HG02885 (cell line): ENCODE data around the gene ROCK2.
"Not testable (repeated sequence)": the region's sequence is repeated elsewhere in the genome, so short reads cannot be mapped to it uniquely, and the experiment has no call there.

Experiments
- ATAC-seq: cut with Tn5 transposase; IDR thresholded peaks from one replicate; pipeline ENCODE4 v1.9.1; 2021; ENCODE audit warnings: mild to moderate bottlenecking; ENCODE audit not compliant: unreplicated experiment, poor library complexity

The ROCK2 gene

DNA sequence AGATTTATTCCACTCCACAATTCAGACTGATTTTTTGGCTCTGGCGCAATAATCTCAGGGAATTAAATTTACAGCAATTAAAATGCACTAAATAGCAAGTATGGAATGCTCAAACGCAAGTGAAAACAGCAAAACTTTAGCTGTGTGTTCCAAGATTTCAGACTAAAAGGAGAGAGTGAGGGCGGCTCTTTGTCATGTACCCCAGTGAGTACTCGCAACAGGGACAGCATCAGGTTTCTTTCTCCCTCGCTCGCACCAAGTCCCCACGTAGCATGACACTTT, 1.1 kb downstream of the ROCK2 start:
- ATAC-seq = peak; percentile 31

DNA sequence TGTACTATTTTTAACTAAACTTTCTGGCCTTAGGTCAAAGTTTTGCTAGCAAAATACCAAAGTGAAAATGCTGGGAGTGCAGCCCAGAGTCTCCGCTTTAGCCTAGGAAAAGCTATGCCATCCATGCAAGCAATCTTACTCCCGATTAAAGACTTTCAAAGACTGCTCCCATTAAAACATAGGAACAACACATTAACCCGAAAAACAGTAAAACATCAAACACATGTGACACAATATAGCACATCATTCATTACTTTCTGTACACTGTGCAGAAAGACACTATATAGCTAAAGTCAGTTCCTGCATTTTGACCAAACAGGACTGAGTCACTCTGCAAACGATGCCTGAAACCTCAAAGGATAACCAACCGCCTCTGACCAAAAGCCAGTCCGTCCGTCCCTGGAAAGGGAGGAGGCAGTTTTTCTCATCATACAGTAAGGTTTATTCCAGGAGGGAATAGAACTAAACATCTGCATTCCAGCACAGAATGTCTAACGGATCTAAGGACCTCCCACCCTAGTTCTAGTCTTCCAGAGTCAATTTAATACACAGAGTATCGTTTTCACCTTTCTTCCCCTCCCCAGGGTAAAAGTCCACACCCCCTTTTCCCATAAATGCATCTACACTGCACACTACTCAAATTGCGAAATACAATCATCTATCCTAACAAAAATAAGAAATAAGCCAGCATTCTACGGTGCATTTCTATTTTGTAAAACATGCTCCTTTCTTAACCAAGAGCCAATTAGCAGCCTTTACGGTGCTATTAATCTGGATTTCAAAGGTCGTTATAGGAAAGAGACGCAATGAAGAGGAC, 1.7 kb downstream of the ROCK2 start:
- ATAC-seq = no peak

DNA sequence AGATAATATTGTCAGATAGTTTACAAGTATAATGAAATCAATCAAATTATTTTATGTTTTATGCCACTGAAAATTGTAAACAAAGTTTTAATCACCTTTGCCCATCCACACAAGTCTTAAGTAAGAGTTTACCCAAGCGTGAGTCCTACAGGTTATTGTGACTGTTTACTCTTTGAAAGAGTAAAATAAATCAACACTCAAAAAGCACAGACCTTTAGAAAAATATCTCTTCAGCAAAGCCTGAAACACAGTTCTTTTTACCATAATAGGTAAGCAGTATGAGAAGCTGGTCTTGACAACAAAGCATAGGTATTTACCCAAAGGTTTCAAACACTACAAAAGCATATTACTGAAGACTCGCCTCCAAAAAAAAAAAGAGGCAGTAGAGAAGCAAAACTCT, 3.7 kb downstream of the ROCK2 start:
- no peak for ATAC-seq

DNA sequence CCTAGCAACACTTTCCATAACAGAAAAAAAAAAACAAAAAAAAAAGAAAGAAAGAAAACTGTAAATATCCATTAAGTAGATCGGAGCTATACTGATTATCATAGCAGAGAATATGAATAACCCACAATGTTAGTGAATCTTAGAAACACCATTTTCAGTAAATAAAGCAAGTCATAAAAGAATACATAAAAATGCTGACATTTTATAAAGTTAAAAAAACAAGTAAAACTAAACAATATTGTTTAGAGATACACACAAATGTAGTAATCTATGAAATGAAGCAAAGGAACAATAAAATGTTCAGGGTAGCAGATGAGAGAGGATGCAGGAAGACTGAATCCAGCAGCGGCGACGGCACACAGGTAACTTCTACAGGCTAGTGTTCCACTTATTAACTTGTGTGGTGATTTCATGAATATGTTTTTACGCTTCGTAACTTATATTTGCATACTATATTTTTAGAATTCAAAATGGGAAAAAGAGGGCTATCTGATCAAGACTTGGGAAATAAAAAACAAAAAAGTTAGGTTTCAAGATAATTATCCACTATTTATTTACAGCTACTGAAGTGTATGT, 4.8 kb downstream of the ROCK2 start:
- no peak for ATAC-seq

DNA sequence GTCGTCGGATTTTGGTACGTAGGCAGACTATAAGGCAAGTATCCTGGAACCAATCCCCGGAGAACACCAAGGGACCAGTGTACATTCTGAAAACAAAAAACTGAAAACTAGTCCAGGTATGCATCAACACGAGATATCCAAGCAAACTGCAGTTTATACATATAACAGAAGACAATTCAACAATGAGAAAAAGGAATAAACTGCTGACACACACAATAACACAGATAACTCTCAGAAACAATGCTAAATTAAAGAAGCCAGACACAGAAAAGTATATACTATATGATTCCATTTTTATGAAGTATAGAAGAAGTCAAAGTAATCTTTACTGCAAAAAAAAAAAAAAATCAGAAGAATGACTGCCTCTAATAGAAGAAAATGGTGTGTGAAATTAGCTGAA, 5.9 kb downstream of the ROCK2 start:
- no peak for ATAC-seq

DNA sequence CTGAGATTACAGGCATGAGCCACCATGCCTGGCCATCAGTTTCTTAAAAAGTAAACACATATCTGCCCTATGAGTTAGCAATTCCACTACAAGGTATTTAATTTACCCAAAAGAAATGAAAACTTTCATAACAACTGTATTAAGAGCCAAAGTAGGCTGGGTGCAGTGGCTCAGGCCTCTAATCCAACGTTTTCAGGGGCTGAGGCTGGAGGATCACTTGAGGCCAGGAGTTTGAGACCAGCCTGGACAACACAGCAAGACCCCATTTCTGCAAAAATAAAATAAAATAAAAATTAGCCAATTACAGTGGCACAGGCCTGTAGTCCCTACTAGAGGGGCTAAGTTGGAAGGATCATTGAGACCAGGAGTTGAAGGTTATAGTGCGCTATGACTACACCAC, 6.5 kb downstream of the ROCK2 start:
- ATAC-seq = no peak

DNA sequence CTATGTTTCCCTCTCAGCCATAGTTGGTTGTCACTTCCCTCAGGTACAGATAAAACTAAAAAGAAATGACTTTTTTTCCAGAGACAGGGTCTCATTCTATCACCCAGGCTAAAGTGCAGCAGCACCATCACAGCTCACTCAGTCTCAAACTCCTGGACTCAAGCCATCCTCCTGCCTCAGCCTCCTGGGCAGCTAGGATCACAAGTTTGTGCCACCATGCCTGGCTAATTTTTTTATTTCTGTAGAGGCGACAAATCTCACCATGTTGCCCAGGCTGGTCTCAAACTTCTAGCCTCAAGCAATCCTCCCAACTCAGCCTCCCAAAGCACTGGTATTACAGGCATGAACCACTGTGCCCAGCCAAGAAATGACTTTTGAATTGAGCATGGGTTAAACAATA, 8.2 kb downstream of the ROCK2 start:
- ATAC-seq = no peak

DNA sequence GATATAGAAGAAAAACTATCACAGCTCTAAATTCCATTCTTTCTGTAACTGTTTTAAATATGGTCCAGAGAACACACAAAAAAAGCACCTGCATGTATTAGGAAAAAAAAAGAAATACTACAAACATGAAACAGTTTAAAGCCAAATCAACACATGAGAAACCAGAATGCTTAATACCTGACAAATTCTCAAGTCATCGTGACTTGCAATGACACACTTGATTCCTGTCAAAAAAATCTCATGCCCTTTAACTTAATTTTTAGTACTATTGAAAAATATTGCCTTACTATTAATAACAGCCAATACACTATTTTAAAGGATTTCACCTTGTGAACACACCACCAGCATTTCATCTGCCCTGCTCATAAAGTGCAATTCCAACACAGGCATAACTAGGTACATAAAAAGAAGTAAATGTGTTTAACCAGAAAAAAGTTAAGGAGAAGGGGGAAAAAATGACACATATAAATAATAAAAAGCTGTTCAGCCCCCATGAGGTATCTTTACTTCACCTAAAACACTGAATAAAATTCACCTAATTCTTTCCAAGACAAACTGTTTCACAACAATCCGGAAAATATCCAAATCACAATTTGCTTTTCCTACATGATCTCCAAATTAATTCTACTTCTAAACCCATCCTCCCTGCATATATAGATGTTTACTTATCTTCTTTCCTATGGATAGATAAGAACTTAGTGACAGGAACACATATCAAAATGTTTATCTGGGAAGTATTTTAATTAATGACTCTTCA, 10.8 kb downstream of the ROCK2 start:
- ATAC-seq = no peak

DNA sequence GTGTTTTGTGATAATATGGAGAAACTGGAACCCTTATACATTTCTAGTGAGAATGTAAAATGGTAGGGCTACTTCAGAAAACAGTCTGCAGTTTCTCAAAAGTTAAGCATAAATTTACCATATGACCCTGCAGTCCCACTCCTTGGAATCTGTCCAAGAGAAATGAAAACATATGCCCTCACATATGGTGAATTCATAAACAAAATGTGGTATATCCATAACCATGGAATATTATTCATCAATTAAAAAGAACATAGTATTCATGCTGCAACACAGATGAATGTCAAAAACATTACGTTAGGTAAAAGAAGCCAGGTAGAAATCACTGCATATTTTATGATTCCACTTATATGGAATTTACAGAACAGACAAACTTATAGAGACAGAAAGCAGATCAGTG, 11.8 kb downstream of the ROCK2 start:
- no peak for ATAC-seq

DNA sequence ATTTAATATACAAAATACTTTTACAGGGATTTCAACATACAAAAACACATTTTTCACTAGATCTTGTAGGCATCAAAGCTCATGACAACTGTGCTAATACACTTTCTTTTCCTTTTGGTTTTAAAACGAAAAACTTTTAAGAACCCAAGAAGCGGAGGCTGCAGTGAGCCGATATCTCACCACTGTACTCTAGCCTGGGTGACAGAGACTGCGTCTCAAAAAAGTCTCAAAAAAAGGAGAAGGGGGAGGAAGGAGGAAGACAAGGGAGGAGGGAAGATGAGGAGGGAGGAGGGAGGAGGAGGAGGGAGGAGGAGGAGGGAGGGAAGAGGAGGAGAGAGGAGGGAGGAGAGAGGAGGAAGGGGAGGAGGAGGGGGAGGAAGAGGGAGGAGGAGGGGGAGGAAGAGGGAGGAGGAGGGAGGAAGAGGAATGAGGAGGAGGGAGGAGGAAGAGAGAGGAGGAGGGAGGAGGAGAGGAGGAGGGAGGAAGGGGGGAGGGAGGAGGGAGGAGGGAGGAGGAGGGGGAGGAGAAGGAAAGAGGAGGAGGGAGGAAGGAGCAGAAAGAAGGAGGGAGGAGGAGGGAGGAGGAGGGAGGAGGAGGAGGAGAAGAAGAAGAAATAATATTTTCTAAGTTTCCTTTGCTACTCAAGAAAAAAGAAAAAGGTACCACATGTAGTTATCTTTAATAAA, 13.8 kb downstream of the ROCK2 start:
- ATAC-seq = no peak

DNA sequence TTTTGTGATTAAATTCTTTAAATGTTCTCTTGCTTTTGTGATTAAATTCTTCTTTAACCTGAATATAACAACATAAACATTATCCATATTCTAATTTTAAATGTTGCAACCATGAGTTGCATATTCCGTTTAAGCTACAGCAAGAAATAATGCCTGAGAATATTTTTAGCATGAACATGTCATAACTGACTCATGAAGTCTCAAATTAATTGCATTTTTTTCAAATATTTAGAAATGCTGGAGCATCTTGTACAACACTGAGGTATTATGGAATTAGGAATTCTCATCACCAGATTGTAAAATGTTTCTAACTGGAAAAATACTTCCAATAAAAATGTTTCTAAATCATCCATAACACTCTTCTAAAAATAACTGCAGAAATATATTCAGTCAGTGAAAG, 14.7 kb downstream of the ROCK2 start:
- no peak for ATAC-seq

DNA sequence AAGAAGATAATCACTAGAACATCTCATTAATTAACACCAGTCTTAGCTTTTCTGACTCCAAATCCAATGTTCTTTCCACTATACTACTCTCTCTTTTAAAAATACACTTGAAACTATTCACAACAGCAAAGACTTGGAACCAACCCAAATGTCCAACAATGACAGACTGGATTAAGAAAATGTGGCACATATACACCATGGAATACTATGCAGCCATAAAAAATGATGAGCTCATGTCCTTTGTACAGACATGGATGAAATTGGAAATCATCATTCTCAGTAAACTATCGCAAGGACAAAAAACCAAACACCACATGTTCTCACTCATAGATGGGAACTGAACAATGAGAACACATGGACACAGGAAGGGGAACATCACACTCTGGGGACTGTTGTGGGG, 15.9 kb downstream of the ROCK2 start:
- ATAC-seq = not testable (repeated sequence)

DNA sequence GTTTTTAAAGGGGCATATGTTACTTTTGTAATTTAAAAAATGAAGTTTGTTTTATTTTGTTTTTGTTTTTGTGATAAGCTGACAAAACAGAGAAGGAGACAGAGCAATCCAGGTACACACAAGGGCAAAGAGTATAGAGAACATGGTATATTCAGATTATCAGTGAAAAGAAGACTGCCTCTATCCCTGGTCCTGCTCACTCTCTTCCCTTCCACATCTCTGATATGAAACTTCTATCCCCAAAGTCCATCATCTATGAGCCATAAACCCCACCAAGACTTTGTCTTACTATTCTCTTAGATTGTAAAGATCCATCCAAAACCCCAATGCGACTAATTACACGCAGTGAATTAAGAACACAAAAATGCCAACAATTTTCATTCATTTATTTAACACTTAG, 16.6 kb downstream of the ROCK2 start:
- ATAC-seq = no peak

DNA sequence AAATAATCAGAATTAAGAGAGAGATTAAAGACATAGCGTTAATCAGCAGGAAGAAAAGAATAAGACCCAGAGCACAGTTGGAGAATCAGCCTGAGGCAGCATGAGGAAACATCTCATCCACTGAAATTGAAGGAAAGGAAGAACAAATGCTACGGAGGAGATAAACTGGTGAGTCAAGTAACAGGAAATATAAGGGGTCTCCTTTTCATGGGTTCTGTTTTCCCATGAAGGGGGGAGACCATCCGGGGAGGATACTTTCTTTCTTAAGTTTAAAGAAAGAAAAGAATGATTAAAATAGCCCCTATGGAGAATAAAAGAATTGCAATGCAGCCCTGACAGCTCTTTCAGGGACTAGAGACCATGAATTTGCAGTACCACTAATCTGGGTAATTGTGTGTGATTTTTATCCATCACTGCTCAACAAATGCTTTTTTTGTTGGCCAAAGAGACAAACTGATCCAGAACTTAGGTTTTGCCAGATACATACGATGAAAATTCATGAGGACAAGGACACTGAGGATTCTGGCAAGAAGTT, 17.7 kb downstream of the ROCK2 start:
- ATAC-seq = no peak

DNA sequence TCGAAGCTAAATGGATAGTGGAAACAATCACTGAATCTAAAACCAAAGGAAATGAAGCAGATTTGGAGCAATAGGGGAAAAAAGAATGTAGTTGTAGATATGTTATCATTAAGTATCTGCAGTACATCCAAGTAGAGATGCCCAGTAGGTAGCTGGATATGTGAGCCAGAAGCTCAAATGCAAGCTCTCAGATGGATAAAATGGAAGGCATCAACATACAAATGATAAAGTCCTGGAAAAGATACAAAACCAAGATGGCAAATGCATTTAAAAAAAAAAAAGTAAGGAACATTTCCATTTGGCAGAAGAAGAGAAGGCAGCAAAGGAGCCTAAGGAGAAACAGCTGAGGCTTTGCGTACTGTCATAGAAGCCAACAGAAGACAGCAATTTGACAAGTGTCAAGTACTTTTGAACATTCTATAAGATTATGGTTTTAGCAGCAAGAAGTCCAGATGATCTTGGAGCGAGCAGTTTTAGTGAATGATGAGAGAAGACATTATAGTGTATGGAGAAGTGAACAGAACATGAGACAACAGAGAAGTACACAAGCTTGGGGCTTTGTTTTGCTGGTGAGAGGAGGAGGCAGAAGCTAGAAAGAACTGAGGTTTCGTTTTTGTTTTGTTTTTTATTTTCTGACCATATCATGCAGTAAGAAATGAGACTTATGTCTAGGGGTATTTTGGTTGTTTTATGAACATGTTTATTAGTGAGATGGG, 18.3 kb downstream of the ROCK2 start:
- ATAC-seq = no peak

DNA sequence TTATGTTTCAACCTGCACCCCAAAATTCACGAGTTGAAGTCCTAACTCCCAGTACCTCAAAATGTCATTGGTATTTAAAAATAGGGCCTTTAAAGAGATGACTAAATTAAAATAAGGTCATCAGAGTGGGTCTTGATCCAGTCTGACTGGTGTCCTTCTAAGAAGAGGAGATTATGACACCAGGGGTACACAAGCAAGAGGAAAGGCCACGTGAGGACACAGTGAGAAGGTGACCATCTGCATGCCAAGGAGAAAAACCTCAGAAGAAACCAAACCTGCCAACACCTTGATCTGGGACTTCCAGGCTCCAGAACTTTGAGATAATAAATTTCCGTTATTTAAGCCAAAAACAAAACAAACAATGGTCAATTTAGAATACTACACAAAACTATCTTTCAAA, 22.6 kb downstream of the ROCK2 start:
- ATAC-seq = no peak

DNA sequence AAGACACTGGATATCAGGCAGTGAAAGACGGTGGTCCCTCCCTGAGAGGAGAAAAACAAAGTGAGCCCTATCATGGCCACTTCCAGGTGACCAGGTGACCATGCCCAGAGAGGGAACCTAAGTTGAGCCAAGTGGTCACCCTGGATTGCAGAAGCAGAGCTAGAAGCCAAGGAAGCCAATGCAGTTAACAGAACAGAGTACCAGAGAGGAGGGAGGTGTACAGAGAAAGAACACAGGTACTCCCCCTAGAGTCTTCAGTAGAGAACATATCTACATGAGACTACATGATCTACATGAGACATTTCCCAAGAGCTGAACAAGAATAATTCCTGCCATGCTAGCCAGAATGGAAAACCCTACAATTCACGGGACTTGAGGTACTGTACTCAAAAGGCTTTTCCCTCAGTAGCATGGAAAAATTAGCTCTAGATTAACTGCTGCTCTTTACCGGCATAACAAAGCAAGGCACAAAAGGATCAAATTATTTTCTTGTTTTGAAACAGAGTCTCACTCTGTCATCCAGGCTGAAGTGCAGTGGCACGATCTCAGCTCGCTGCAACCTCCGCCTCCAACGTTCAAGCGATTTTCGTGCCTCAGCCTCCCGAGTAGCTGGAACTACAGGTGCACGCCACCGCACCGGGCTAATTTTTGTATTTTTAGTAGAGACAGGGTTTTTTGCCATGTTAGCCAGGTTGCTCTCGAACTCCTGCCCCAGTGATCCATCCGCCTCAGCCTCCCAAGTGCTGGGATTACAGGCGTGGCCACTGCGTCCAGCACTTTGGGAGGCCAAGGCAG, 23.5 kb downstream of the ROCK2 start:
- no peak for ATAC-seq

DNA sequence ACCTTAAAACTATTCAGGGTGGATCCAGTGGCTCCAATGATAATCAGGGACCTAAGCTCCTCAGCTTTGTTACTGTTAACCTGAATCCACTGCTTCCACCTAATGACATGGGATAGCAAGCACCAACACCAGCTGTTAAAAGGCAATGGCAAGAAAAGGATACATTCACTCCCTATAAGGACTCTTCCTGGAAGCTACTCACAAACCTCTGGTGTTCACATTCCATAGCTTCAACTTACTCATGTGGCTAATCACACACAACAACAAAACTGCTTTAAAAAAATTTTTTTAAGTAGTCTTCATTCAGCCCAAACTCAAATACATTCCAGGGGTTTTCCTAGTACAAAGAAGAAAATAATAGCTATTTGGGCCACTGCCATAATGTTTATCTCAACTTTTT, 24.5 kb downstream of the ROCK2 start:
- no peak for ATAC-seq

DNA sequence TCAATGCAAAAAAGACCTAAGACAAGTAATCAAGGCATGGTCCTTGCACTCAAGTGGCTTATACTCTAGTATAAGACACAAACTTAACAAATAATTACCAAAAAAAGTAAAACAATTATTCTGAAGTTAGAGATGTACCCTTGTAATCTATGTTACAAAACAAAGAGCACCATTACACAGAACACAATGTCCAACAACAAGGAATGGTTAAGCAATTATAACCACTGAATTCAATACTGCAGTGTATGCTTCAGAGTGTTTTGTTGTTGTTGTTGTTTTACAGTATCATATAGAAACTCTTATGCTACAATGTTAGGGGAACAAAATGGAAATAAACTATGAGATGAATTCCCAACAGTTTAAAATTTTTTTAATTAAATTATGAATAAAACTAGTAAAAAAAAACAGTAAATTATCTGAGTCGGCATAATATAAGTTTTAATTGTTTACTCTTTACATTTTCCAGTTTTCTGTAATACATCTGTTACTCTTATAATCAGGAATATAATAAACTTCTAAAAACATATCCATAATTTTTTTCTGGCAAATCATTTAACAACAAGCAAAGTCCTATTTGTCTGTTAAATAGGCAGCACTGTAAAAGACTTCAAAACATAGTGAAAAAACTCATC, 29.2 kb downstream of the ROCK2 start:
- no peak for ATAC-seq
